K562 (cell line): Measurements from ENCODE around the gene ZNF618. TPM values are rescaled to one million over a fixed set of nuclear protein-coding genes. Genes with fewer than 3 reads are reported as not detected.

Experiments
- ATAC-seq: fragments of 200-7000 bp; cut with Tn5 transposase; 3 replicates; pipeline ENCODE4 v1.9.1; 2020; ENCODE audit warnings: moderate library complexity
- BruUV-seq: library from RNA; stranded (reverse); fragments of 400-500 nt; replicated peaks from 2 replicates; lab custom pipeline; 2021; lab: Mats Ljungman, UMichigan
- CTCF ChIA-PET: fragments of 300-600 bp; formaldehyde crosslinking; extraction: SDS; loops from one replicate; lab custom pipeline; 2021; ENCODE audit warnings: low intra/inter-chr PET ratio; lab: Yijun Ruan, JAX
- POLR2A ChIA-PET: fragments of 300-600, 350-650 bp; sonication (Branson Sonifier 250); formaldehyde crosslinking; extraction: SDS; loops from one replicate; lab custom pipeline; 2021; ENCODE audit warnings: antibody characterized with exemption, inconsistent platforms; lab: Yijun Ruan, JAX
- DNase-seq, 4 experiments: peaks; one replicate each; pipeline versions ENCODE4 v3.0.0 to v3.0.0-alpha.2; 2011 to 2018; ENCODE audit warnings: low spot score in 3 of 4, mixed read lengths in 3 of 4; ENCODE audit errors: extremely low read depth in 1 of 4
- FAIRE-seq: peaks from 2 replicates; lab custom pipeline; 2011; peaks lifted over from hg19 to GRCh38; lab: Jason Lieb, UNC
- H2AFZ ChIP-seq: 2 replicates; pipeline ENCODE4 v1.6.0; 2011; ENCODE audit warnings: low read depth, low read length, control low read depth, inconsistent platforms
- H3K27ac ChIP-seq: fragments of 200-600 bp; 3 replicates; pipeline ENCODE4 v1.8.0; 2011; ENCODE audit warnings: low read depth, mild to moderate bottlenecking, control low read depth, inconsistent platforms, low read length, moderate library complexity, mixed read lengths; ENCODE audit errors: extremely low read depth
- H3K27me3 ChIP-seq, 2 experiments: fragments of 300-600 bp in 1 of 2; 2 replicates in 1 of 2; 3 replicates in 1 of 2; pipeline versions ENCODE4 v1.6.0 to v1.8.0; 2011; ENCODE audit warnings: inconsistent platforms in 2 of 2, low read length in 2 of 2, mild to moderate bottlenecking in 1 of 2, mixed read lengths in 1 of 2, moderate library complexity in 1 of 2; ENCODE audit not compliant: control insufficient read depth in 2 of 2, insufficient read depth in 2 of 2
- H3K36me3 ChIP-seq: fragments of 300-600 bp; 3 replicates; pipeline ENCODE4 v1.8.0; 2011; ENCODE audit warnings: mild to moderate bottlenecking, low read length, inconsistent platforms; ENCODE audit not compliant: control insufficient read depth, insufficient read depth
- H3K4me1 ChIP-seq, 2 experiments: fragments of 200-600 bp in 1 of 2; replicated peaks in 1 of 2; 2 replicates in 1 of 2; 3 replicates in 1 of 2; pipeline versions ENCODE4 v1.5.1 to v1.8.0; 2011; ENCODE audit warnings: inconsistent platforms in 2 of 2, low read length in 2 of 2, mild to moderate bottlenecking in 1 of 2, mixed read lengths in 1 of 2, moderate library complexity in 1 of 2; ENCODE audit not compliant: control insufficient read depth in 2 of 2, insufficient read depth in 2 of 2
- H3K4me2 ChIP-seq: 2 replicates; pipeline ENCODE4 v1.6.1; 2011; ENCODE audit warnings: low read length, control low read depth, inconsistent platforms, mixed read lengths; ENCODE audit not compliant: insufficient read depth
- H3K4me3 ChIP-seq: fragments of 200-600 bp; sonication (generic), shearing (Covaris generic); 2 replicates; pipeline ENCODE4 v1.5.1; 2016; ENCODE audit warnings: control low read depth, inconsistent platforms
- H3K79me2 ChIP-seq: fragments of 200-600 bp; 3 replicates; pipeline ENCODE4 v1.8.0; 2011; ENCODE audit warnings: low read length, inconsistent platforms; ENCODE audit not compliant: control insufficient read depth, insufficient read depth
- H3K9ac ChIP-seq, 2 experiments: 2 replicates each; pipeline versions ENCODE4 v1.6.0 to v1.6.1; 2011; ENCODE audit warnings: low read depth in 2 of 2, low read length in 2 of 2, control low read depth in 1 of 2, inconsistent platforms in 1 of 2, mild to moderate bottlenecking in 1 of 2, mixed read lengths in 1 of 2; ENCODE audit not compliant: insufficient read depth in 1 of 2
- H3K9me1 ChIP-seq: one replicate; pipeline ENCODE4 v1.6.0; 2011; ENCODE audit warnings: inconsistent platforms, mild to moderate bottlenecking, low read length, moderate library complexity; ENCODE audit not compliant: control insufficient read depth, insufficient read depth
- H3K9me3 ChIP-seq: replicated peaks from 2 replicates; pipeline ENCODE4 v1.5.1; 2011; ENCODE audit warnings: low read depth, low read length, inconsistent platforms; ENCODE audit not compliant: control insufficient read depth, insufficient read depth
- H4K20me1 ChIP-seq: replicated peaks from 2 replicates; pipeline ENCODE4 v1.6.1; 2011; ENCODE audit warnings: low read length, inconsistent platforms, mixed read lengths; ENCODE audit not compliant: control insufficient read depth, insufficient read depth
- NCOA4 ChIP-seq: fragments of 450-650 bp; IDR thresholded peaks from 2 replicates; pipeline ENCODE4 v1.6.1; 2018; ENCODE audit warnings: mild to moderate bottlenecking; ENCODE audit not compliant: partially characterized antibody
- SAFB ChIP-seq: fragments of 200-400 bp; formaldehyde crosslinking; IDR thresholded peaks from 2 replicates; pipeline ENCODE4 v1.6.1; 2017; ENCODE audit warnings: low read depth, low read length, borderline replicate concordance
- SMARCE1 ChIP-seq: fragments of 450-650 bp; IDR thresholded peaks from 2 replicates; pipeline ENCODE4 v1.7.1; 2016; ENCODE audit warnings: mild to moderate bottlenecking
- TCF3 ChIP-seq: sonication (generic); formaldehyde crosslinking; IDR thresholded peaks from 2 replicates; pipeline ENCODE4 v1.4.0; 2020; ENCODE audit warnings: mild to moderate bottlenecking, missing genetic modification reagents
- TFE3 ChIP-seq: fragments of 450-650 bp; formaldehyde crosslinking; IDR thresholded peaks from 2 replicates; pipeline ENCODE4 v1.4.0; 2020; ENCODE audit warnings: mild to moderate bottlenecking, mixed read lengths
- ZHX1 ChIP-seq: fragments of 150-350 bp; conservative IDR thresholded peaks from 2 replicates; pipeline ENCODE4 v1.6.1; 2014; ENCODE audit warnings: low read length
- WGBS: fragments of 100-300 bp; shearing (Covaris generic); methylation state at CpG from one replicate; pipeline ENCODE4 v1.1.6; 2016; ENCODE audit warnings: low coverage, mixed read lengths; ENCODE audit not compliant: insufficient coverage; ENCODE audit errors: missing lambda C conversion rate; 5-methylcytosine and 5-hydroxymethylcytosine counted together
- in situ Hi-C: fragments of 300-500 bp; cut with MboI; formaldehyde crosslinking; loops from 4 replicates; pipeline ENCODE4 v1.15.0; 2018; ENCODE audit warnings: inconsistent platforms, mixed read lengths
- intact Hi-C: fragments of 100-400 bp; cut with micrococcal nuclease; formaldehyde crosslinking; loops from 2 replicates; pipeline ENCODE4 v1.14.2; 2022
- polyA plus RNA-seq, 8 experiments: library from polyadenylated mRNA; depleted of rRNA in 4 of 8; stranded (reverse) in 5 of 8; unstranded in 3 of 8; fragments of >200 nt; fragmentation: Nextera tagmentation in 2 of 8; fragmentation: Illumina TruSeq in 1 of 8; extraction: Ambion mirVana in 2 of 8; extraction: Trizol in 1 of 8; gene quantifications; 2 replicates each; pipeline versions ENCODE4 v1.2.1 to v1.2.3, GENCODE V29; 2011 to 2014; ENCODE audit warnings: inconsistent platforms in 1 of 8, missing spikeins in 1 of 8
- total RNA-seq, 7 experiments: library from RNA; depleted of rRNA in 6 of 7; stranded (reverse); fragments of >200 nt in 6 of 7; fragmentation: Illumina TruSeq in 2 of 7; extraction: Trizol in 2 of 7; gene quantifications; 2 replicates each; pipeline versions ENCODE4 v1.2.1 to v1.2.3, GENCODE V29; 2011 to 2021; ENCODE audit warnings: low replicate concordance in 1 of 7

ZNF618 gene
- total and polyA plus RNA-seq, 9 of the 15 experiments (the other 6 are each of a cell fraction or from before 2014, with no cell fraction given): 0.08 to 13.7 (median 3.4) TPM

- no peak for DNase-seq
- Histone ChIP-seq H3K9ac (no peak overlapping the region), H3K27me3 (peaks cover 3 to 20% of the 10 kb centered on the region in 2 experiments; a peak in 3 of 5 replicates), H3K36me3 (no peaks in the 10 kb centered on the region), H4K20me1 (peaks cover 3% of the 10 kb centered on the region; the same call in 1 of the 2 replicates), H3K79me2 (no peaks in the 10 kb centered on the region), H3K4me3 (no peak overlapping the region), H2AFZ (no peak overlapping the region), H3K4me1 (no peaks in the 10 kb centered on the region), H3K27ac (no peak overlapping the region), H3K4me2 (no peak overlapping the region), H3K9me3 (no peaks in the 10 kb centered on the region), H3K9me1 (no peaks in the 10 kb centered on the region)
- in situ Hi-C loops (no loop called here), intact Hi-C loops (no loop called here)
- ChIA-PET POLR2A (no interaction called here), CTCF (no interaction called here)
- no TSS peak for BruUV-seq
- no peak for FAIRE-seq
- TF ChIP-seq SMARCE1 (no peak), SAFB (no peak), TFE3 (CRISPR knock-in tag) (no peak), ZHX1 (no peak), NCOA4 (no peak), TCF3 (CRISPR knock-in tag) (no peak)
- ATAC-seq: no peak
- WGBS: under 1% methylated on average over 12 of the region's 12 CpGs
These were observed 185.2 kb downstream of the ZNF618 start for GRCh38 chr9:114061292-114061691.
